Stimulated activated CD8-positive, alpha-beta memory T cell treated with anti-CD3 and anti-CD28 coated beads, Interleukin-4, amount 100 ng/mL, for 1 hour (primary cell): ENCODE measurements around the gene ODF2.
"Not testable (repeated sequence)": the region's sequence is repeated elsewhere in the genome, so short reads cannot be mapped to it uniquely, and the experiment has no call there.

Source experiments
- DNase-seq, 2 donors: peaks; one replicate each; pipeline ENCODE4 v3.0.0-alpha.2; 2020; ENCODE audit warnings: low read depth in 2 of 2, low spot score in 1 of 2

Gene ODF2

GRCh38 chr9:128423356-128423755 is 32.5 kb upstream of the ODF2 start:
- DNase-seq: not testable (repeated sequence)

- DNase-seq: no peak
These were observed 31.5 kb upstream of the ODF2 start for GRCh38 chr9:128424268-128424780.

GRCh38 chr9:128428644-128429512 is 26.9 kb upstream of the ODF2 start:
- no peak for DNase-seq

GRCh38 chr9:128429513-128430086 is 26.2 kb upstream of the ODF2 start:
- DNase-seq: no peak

- no peak for DNase-seq
These were observed 24.6 kb upstream of the ODF2 start for GRCh38 chr9:128431207-128431606.

GRCh38 chr9:128434340-128434739 is 21.5 kb upstream of the ODF2 start:
- DNase-seq: no peak

- no peak for DNase-seq
These were observed 20.2 kb upstream of the ODF2 start for GRCh38 chr9:128435611-128436010.

- peak; percentile 72 to 75 for DNase-seq
These were observed 17.3 kb upstream of the ODF2 start for GRCh38 chr9:128438343-128439109.

GRCh38 chr9:128439273-128439672 is 16.5 kb upstream of the ODF2 start:
- DNase-seq: no peak

GRCh38 chr9:128442150-128442549 is 13.7 kb upstream of the ODF2 start:
- DNase-seq: no peak

- not testable (repeated sequence) for DNase-seq
These were observed 9.3 kb upstream of the ODF2 start for GRCh38 chr9:128446505-128446904.

GRCh38 chr9:128448746-128449145 is 7.1 kb upstream of the ODF2 start:
- no peak for DNase-seq

GRCh38 chr9:128454991-128455390 is 815 bp upstream of the ODF2 start:
- no peak for DNase-seq

GRCh38 chr9:128456613-128457061 is 831 bp downstream of the ODF2 start:
- peak; percentile 30 to 40 for DNase-seq

- no peak for DNase-seq
These were observed 1.4 kb downstream of the ODF2 start for GRCh38 chr9:128457207-128457606.

- DNase-seq: no peak
These were observed 3.2 kb downstream of the ODF2 start for GRCh38 chr9:128459011-128459410.

- no peak for DNase-seq
These were observed 13.3 kb downstream of the ODF2 start for GRCh38 chr9:128469070-128469469.

GRCh38 chr9:128470560-128470959 is 14.8 kb downstream of the ODF2 start:
- no peak for DNase-seq

- DNase-seq: no peak
These were observed 17.3 kb downstream of the ODF2 start for GRCh38 chr9:128473104-128473503.

- DNase-seq: no peak
These were observed 20.1 kb downstream of the ODF2 start for GRCh38 chr9:128475867-128476266.

GRCh38 chr9:128479262-128479661 is 23.5 kb downstream of the ODF2 start:
- no peak for DNase-seq

GRCh38 chr9:128481561-128481960 is 25.8 kb downstream of the ODF2 start:
- no peak for DNase-seq
